ENCODE data around the gene GAMT.

Gene GAMT

DNA sequence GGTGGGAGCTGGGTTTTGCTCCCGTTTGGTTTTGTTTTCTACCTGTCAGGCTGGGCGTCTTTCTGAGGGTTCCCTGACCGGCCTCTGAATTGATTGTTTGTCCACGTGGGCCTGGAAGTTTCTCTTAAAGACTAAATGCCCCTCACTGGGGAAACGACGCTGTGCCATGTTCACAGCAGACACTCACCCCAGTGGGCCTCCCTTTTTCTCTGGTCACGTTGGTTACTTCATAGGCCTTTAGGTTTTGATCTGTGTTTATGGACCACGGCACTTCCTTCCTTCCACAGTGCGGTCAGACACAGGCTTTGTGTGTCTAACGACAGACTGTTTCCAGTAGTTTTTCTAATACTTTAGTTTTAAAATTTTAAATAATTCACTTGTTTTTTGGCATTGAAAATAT lies 37.7 kb downstream of the GAMT start:
- no peak for DNase-seq

DNA sequence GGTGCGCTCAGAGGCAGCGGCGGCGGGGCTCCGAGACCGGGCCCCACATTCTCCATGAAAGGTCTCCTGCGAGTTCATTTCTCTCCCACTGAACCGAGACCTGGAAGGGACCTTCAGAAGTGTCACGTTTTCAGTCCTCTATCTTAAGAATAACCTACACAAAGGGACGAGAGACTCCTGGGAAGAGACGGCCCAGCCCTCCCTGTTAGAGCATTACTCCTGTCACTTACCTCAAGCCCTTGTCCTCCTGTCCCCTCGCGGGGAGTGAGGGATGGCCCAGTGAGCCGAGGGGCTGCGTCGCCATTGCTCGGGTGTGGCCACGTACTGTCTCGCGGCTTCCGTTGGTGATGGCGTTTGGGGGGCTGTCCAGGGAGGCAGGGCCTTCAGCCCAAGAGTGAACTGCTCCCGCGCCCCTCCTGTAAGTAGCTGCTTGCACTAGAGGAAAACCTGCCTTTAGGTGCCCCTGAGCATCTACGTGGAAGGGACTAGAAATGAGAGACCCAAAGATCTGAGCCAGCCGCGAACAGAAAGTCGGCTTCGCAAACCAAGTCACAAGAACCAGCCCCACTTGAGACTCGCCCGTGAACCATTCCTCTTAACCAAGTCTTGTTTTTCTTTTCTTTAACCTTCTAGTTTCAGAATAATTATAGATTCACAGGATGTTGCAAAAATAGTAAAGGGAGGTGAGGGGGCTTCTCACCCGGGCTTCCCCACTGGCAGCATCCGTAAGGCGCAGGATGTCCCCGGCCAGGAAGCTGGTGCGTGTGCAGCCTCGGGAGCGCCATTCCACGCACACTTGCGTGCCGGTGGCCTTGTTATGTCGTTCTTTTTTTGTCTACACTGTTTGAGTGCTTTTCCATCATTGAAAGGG lies 38.7 kb downstream of the GAMT start:
- DNase-seq, result no peak

DNA sequence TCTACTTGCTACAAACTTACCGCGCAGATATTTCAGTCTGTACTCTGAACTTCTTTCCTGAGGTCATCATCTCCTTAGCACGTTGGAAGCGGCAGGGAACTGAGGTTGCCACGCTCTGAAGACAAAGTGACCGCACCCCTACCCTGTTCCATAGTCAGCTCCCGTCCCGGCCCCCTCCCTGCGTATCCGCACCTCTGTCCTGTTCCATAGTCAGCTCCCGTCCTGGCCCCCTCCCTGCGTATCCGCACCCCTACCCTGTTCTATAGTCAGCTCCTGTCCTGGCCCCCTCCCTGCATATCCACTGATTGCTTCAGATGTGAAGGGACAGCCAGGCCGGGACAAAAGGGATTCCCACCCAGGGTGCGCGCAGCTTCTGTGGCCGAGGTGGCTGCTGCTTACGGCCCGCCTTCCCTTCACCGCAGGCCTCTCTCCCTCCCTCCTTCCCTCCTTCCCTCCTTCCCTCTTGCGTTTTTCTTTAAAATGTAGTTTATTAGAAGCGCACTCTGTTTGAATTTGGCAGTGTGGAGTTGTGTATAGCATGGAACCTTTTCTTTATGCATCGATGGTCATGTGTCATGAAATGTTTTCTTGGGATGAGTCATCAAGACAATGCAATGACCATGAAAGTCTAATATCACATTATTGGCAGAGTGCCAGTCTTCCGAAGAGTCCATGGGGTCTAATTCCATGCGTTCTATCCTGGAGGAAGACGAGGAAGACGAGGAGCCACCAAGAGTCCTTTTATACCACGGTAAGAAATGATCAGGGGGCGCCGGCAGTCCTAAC lies 39.5 kb downstream of the GAMT start:
- DNase-seq, result no peak

- no peak for DNase-seq
Observed at GRCh38 chr19:1360818-1361461, 40.4 kb downstream of the GAMT start.

DNA sequence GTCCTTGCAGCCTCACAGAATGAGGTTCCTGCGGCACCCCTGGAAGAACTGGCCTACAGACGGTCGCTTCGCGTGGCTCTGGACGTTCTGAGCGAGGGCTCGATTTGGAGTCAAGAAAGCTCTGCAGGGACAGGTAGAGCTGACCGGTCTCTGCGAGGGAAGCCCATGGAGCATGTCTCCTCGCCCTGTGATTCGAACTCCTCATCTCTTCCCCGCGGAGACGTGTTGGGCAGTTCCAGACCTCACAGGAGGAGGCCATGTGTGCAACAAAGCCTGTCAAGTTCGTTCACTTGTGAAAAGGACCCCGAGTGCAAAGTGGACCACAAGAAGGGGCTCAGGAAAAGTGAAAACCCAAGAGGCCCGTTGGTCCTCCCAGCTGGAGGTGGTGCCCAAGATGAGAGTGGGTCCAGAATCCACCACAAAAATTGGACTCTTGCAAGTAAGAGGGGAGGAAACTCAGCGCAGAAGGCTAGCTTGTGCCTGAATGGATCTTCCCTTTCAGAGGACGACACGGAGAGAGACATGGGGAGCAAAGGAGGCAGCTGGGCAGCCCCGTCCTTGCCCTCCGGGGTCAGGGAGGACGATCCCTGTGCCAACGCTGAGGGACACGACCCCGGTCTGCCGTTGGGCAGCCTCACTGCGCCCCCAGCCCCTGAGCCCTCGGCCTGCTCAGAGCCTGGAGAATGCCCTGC lies 41.1 kb downstream of the GAMT start:
- no peak for DNase-seq

DNA sequence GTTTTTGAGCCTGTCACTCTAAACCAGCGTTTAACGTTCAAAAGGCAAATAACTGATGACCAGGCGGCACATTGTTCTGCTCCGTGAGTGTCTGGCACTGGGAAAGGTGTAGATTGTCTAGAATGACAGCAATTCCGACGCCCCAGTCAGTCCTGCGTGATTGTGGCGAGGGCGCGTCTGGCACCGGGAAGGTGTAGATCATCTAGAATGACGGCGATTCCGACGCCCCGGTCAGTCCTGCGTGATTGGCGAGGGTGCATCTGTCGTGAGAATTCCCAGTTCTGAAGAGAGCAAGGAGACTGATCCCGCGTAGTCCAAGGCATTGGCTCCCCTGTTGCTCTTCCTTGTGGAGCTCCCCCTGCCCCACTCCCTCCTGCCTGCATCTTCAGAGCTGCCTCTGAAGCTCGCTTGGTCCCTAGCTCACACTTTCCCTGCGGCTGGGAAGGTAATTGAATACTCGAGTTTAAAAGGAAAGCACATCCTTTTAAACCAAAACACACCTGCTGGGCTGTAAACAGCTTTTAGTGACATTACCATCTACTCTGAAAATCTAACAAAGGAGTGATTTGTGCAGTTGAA lies 43.7 kb downstream of the GAMT start:
- no peak for DNase-seq

DNA sequence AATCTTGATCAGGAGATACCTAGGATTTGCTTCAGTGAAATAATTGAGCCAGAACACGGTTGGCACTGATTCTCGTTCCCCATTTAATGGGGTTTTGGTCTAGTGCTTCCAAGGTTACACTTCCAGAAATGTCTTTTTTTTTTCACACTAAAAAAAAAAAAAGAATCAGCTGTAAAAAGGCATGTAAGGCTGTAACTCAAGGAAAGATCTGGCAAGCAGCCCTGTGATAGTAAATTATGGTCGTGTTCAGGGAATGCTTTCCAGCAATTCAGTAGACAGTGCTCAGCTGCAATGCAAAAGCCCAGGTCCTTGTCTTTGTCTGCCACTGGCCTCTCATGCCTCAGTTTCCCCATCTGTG lies 44.9 kb downstream of the GAMT start:
- DNase-seq, result no peak

- DNase-seq, result no peak
Observed at GRCh38 chr19:1355568-1356507, 45.5 kb downstream of the GAMT start.

DNA sequence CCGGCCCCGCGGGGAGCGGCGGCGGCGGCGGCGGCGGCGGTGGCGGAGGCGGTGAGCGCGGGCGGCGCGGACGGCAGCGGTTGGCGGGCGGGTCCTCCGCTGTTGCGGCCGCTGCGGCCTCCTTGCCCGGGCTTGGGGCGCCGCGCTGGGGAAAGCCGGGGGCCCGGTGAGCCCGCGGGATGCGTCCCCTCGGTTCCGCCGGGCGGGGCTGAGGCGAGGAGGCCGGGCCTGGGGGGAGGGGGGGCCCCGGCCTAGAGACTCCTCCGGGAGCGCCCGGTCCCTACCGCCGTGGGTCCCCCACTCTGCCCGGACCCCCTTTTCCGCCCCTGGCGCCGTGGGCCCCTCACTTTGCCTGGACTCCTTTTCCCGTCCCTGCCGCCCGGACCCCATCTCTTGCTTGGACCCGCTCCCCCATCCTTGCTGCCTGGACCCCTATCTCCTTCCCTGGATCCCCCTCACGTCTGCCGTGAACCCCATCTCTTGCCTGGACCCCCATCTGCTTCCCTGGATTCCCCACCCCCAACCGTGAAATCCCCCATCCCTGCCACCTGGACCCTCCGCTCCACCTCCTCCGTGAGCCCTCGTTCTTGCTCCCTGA lies 46.3 kb downstream of the GAMT start:
- DNase-seq, result no peak

GRCh38 chr19:1353144-1353543 lies 48.2 kb downstream of the GAMT start:
- no peak for DNase-seq

- DNase-seq, result no peak
Observed at GRCh38 chr19:1351381-1351851, 49.9 kb downstream of the GAMT start.

DNA sequence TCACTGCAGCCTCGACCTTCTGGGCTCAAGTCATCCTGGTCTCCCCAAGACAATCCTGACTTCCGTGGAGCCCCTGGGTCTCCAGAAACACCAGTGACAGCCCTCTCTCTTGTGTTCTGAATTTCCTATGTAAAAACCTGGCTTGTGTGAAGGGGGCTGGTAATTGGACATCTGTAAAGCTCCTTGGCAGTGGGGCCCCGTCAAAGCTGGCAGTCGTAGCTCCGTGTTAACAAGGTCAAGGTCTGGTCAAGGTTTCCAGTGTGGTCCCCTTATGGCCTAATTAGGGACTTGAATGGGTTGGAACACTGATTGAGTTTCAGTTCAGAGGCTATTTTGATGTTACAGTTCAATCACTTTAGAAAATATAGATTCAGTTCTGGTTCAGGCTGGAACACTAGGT lies 50.5 kb downstream of the GAMT start:
- no peak for DNase-seq

- no peak for DNase-seq
Observed at GRCh38 chr19:1349211-1349610, 52.1 kb downstream of the GAMT start.

All from activated effector memory CD4-positive, alpha-beta T cell treated with anti-CD3 and anti-CD28 coated beads, Interleukin-2, amount 50 U/mL, for 16 hours (primary cell).